Measurements from ENCODE around the gene ABI2.
"Not testable (repeated sequence)": the region's sequence is repeated elsewhere in the genome, so short reads cannot be mapped to it uniquely, and the experiment has no call there.

ABI2 gene

GRCh38 chr2:203376173-203376572 is 48.0 kb downstream of the ABI2 start:
- in situ Hi-C loops (cut with MboI; ENCODE audit: low pct_unique_long_range_greater_than_20kb, low sequenced_read_pairs, unreplicated experiment): no loop called here
- TF ChIP-seq, protein P1, sequence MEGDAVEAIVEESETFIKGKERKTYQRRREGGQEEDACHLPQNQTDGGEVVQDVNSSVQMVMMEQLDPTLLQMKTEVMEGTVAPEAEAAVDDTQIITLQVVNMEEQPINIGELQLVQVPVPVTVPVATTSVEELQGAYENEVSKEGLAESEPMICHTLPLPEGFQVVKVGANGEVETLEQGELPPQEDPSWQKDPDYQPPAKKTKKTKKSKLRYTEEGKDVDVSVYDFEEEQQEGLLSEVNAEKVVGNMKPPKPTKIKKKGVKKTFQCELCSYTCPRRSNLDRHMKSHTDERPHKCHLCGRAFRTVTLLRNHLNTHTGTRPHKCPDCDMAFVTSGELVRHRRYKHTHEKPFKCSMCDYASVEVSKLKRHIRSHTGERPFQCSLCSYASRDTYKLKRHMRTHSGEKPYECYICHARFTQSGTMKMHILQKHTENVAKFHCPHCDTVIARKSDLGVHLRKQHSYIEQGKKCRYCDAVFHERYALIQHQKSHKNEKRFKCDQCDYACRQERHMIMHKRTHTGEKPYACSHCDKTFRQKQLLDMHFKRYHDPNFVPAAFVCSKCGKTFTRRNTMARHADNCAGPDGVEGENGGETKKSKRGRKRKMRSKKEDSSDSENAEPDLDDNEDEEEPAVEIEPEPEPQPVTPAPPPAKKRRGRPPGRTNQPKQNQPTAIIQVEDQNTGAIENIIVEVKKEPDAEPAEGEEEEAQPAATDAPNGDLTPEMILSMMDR (IDR thresholded peaks at IDR 0.05; ENCODE audit: extremely low read depth, insufficient read depth, missing control alignments): no peak
- no peak for DNase-seq (ENCODE audit: low spot score)

GRCh38 chr2:203379156-203379555 is 51.0 kb downstream of the ABI2 start:
- in situ Hi-C loops (cut with MboI; ENCODE audit: low pct_unique_long_range_greater_than_20kb, low sequenced_read_pairs, unreplicated experiment): no loop called here
- no peak for DNase-seq (ENCODE audit: low spot score)
- TF ChIP-seq, protein P1 (IDR thresholded peaks at IDR 0.05; ENCODE audit: extremely low read depth, insufficient read depth, missing control alignments): no peak

DNA sequence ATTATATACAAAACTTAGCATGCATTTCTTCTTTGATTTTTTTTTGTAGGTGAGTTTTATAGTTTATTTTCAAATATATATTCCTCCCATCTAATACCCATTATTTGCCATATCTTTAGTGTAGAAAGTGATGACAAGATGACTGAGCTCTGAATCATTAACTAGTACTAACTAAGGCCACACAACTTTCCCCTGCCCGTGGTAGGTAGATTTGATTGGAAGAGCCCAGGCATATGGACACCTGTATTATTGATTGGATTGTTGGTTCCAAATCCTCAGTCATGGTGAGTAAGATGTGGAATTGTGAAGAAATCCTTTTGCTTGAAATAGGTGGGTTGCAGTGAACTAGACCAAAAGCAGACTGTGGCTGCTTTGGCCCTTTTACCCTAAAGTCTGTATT is 54.8 kb downstream of the ABI2 start:
- no peak for DNase-seq (ENCODE audit: low spot score)
- TF ChIP-seq, protein P1 (IDR thresholded peaks at IDR 0.05; ENCODE audit: extremely low read depth, insufficient read depth, missing control alignments): no peak
- in situ Hi-C loops (cut with MboI; ENCODE audit: low pct_unique_long_range_greater_than_20kb, low sequenced_read_pairs, unreplicated experiment): no loop called here

DNA sequence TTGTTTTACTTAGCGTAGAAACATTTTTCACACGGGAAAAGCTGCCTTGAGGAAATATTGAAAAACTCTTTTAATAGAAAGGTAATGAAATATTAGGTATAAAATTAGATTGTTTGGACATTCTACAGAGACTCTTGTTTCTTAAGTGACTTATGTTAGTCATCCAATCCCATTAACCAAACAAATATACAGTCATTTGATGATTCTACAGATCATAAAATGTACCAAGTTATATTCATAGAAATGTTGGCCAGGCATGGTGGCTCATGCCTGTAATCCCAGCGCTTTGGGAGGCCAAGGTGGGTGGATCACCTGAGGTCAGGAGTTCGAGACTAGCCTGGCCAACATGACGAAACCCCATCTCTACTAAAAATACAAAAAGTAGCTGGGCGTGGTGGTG is 60.0 kb downstream of the ABI2 start:
- DNase-seq (ENCODE audit: low spot score); in situ Hi-C loops (cut with MboI; ENCODE audit: low pct_unique_long_range_greater_than_20kb, low sequenced_read_pairs, unreplicated experiment): not testable (repeated sequence)

DNA sequence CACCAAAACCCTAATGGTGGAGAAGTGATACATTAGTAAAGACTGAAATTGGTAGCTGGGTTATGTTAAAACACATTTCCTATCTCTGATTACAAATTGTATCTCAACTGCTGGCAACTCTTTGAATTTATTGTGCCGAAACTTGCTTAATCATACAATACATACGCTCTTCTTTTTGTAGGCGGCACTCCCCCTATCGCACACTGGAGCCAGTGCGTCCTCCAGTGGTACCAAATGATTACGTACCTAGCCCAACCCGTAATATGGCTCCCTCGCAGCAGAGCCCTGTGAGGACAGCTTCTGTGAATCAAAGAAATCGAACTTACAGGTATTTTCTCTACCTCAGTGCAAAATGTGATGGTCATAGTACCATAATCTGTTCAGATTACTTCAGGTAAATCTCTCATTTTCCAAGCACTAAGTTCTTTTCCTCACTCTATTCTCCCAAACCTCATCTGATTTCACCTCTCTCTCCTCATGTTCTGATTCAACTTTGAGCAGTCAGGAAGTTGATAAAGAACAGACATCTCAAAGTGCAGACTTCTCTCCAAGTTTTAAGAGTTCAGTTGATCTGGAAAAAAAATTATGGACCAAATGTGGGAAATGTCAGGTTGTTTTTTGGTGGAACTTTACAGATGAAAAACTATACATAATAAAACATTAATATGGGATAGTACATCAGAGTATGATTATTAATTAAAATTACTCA is 66.5 kb downstream of the ABI2 start:
- in situ Hi-C loops (cut with MboI; ENCODE audit: low pct_unique_long_range_greater_than_20kb, low sequenced_read_pairs, unreplicated experiment): no loop called here
- TF ChIP-seq, protein P1 (IDR thresholded peaks at IDR 0.05; ENCODE audit: extremely low read depth, insufficient read depth, missing control alignments): no peak
- DNase-seq (ENCODE audit: low spot score): no peak

- TF ChIP-seq, protein P1 (IDR thresholded peaks at IDR 0.05; ENCODE audit: extremely low read depth, insufficient read depth, missing control alignments): no peak
- in situ Hi-C loops (cut with MboI; ENCODE audit: low pct_unique_long_range_greater_than_20kb, low sequenced_read_pairs, unreplicated experiment): no loop called here
- DNase-seq (ENCODE audit: low spot score): no peak
These were observed 67.7 kb downstream of the ABI2 start for GRCh38 chr2:203395858-203396257.

- TF ChIP-seq, protein P1 (IDR thresholded peaks at IDR 0.05; ENCODE audit: extremely low read depth, insufficient read depth, missing control alignments): no peak
- in situ Hi-C loops (cut with MboI; ENCODE audit: low pct_unique_long_range_greater_than_20kb, low sequenced_read_pairs, unreplicated experiment): no loop called here
- no peak for DNase-seq (ENCODE audit: low spot score)
These were observed 68.5 kb downstream of the ABI2 start for GRCh38 chr2:203396667-203397066.
